IMR-90 (cell line): Measurements from ENCODE around the gene COL18A1.

Experiments
- CHD1 ChIP-seq: IDR thresholded peaks from 2 replicates; pipeline ENCODE4 v1.6.1; 2012; ENCODE audit warnings: low read depth, low read length, improper control_type of control experiment
- MAFK ChIP-seq: IDR thresholded peaks from 2 replicates; pipeline ENCODE4 v1.6.1; 2012; ENCODE audit warnings: low read depth, low read length, improper control_type of control experiment
- MAZ ChIP-seq: IDR thresholded peaks from 2 replicates; pipeline ENCODE4 v1.6.1; 2012; ENCODE audit warnings: low read depth, mild to moderate bottlenecking, low read length, improper control_type of control experiment, moderate library complexity, borderline replicate concordance
- POLR2A ChIP-seq: IDR thresholded peaks from 2 replicates; pipeline ENCODE4 v1.6.1; 2012; ENCODE audit warnings: mild to moderate bottlenecking, low read depth, low read length
- RCOR1 ChIP-seq: IDR thresholded peaks from 2 replicates; pipeline ENCODE4 v1.6.1; 2012; ENCODE audit warnings: mild to moderate bottlenecking, low read length, improper control_type of control experiment; ENCODE audit not compliant: insufficient replicate concordance
- RFX5 ChIP-seq: IDR thresholded peaks from 2 replicates; pipeline ENCODE4 v1.8.0; 2012; ENCODE audit warnings: low read depth, mild to moderate bottlenecking, low read length, moderate library complexity
- TF ChIP-seq, protein P1 (sequence below): conservative IDR thresholded peaks from 2 replicates; pipeline ENCODE4 v1.5.1; 2012; ENCODE audit warnings: mild to moderate bottlenecking, low read depth, low read length, improper control_type of control experiment

DNA sequence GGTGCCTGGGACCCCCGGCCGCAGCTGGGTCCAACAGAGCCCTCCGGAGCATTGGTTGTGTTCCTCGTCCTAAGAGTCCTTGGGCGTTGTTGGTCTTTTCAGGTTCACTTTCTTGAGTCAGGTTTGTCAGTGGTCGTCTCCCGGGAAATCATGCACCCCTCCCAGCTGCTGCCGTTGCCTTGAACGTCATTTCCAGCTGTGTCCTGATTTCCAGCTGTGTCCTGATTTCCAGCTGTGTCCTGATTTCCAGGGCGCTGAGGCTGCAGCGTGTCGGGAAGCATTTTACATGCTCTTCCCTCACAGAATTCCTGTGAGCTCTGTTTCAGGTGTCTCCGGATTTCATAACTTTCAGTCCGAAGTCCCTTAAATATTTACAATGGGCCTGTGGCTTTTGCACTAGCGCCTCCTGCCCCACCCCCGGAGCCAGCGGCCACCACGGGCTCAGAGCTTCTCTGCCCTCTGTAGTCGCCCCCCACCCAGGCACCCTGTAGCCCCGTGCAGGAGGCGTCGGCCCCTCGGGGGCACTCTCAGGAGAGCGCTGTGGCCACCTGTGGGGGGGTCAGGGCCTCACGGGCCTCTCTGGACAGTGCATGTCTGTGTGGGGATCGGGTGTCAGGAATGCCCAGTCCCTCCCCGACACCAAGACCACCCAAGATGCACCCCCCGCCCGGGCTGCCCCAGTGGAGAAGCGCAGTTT, 66.7 kb downstream of the COL18A1 start:
- TF ChIP-seq POLR2A: no peak
- TF ChIP-seq, protein P1, sequence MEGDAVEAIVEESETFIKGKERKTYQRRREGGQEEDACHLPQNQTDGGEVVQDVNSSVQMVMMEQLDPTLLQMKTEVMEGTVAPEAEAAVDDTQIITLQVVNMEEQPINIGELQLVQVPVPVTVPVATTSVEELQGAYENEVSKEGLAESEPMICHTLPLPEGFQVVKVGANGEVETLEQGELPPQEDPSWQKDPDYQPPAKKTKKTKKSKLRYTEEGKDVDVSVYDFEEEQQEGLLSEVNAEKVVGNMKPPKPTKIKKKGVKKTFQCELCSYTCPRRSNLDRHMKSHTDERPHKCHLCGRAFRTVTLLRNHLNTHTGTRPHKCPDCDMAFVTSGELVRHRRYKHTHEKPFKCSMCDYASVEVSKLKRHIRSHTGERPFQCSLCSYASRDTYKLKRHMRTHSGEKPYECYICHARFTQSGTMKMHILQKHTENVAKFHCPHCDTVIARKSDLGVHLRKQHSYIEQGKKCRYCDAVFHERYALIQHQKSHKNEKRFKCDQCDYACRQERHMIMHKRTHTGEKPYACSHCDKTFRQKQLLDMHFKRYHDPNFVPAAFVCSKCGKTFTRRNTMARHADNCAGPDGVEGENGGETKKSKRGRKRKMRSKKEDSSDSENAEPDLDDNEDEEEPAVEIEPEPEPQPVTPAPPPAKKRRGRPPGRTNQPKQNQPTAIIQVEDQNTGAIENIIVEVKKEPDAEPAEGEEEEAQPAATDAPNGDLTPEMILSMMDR: no peak
- TF ChIP-seq CHD1: no peak
- TF ChIP-seq MAFK: no peak
- TF ChIP-seq RCOR1: no peak
- TF ChIP-seq RFX5: no peak
- TF ChIP-seq MAZ: 0 out of 2 replicates have a peak, but pooled peaks have one; percentile 10
